Measurements from ENCODE around the gene EIF3M.

EIF3M gene

DNA sequence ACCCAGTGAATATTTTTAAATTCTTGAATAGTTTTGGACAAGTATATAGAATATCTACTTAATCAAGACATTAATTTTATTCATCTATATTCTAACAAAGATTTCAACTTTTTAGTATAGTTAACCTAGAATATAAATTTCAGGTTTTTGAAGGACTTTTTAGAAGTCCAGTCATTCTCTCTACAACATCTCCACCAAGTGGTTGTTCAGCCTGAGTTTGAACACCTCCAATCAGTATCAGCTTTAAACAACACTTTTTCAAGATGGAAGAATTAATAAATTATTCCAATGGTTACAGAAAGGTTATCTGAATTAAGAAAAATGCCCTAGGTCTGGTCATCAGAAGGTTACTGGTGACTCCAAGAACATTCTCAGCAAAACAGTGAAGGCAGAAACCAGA is 31.8 kb downstream of the EIF3M start:
- no peak for DNase-seq
- Mint-ChIP-seq H3K9me3 (peaks cover 10% of the 10 kb centered on the region), H3K27me3 (ENCODE audit: low read depth, poor library complexity) (peaks cover 3% of the 10 kb centered on the region), H3K27ac (no peak overlapping the region), H3K4me1 (peaks cover 27% of the 10 kb centered on the region), H3K36me3 (ENCODE audit: low read depth) (peaks cover 7% of the 10 kb centered on the region), H3K4me3 (no peak overlapping the region)
- TF ChIP-seq, protein P1, sequence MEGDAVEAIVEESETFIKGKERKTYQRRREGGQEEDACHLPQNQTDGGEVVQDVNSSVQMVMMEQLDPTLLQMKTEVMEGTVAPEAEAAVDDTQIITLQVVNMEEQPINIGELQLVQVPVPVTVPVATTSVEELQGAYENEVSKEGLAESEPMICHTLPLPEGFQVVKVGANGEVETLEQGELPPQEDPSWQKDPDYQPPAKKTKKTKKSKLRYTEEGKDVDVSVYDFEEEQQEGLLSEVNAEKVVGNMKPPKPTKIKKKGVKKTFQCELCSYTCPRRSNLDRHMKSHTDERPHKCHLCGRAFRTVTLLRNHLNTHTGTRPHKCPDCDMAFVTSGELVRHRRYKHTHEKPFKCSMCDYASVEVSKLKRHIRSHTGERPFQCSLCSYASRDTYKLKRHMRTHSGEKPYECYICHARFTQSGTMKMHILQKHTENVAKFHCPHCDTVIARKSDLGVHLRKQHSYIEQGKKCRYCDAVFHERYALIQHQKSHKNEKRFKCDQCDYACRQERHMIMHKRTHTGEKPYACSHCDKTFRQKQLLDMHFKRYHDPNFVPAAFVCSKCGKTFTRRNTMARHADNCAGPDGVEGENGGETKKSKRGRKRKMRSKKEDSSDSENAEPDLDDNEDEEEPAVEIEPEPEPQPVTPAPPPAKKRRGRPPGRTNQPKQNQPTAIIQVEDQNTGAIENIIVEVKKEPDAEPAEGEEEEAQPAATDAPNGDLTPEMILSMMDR (IDR thresholded peaks at IDR 0.05), result no peak

DNA sequence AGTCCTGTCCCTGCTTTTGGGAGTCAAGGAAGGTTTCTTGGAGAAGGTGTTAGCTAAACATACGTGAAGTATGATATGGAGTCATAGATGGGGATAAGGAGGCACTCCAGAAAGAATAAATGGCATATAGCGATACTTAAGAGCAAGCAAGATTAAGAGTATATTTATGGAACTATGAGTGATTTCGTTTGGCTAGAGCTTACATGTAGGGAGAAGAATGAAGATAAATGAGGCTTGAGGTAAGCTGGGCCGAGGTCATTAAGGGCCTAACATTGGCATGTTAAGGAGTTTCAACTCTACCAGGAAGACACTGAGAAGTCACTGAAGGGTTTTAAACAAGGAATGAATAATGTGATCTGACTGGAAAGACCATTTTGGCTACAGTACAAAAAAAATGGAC is 33.3 kb downstream of the EIF3M start:
- Mint-ChIP-seq H3K9me3 (peaks cover 14% of the 10 kb centered on the region), H3K27ac (no peak overlapping the region), H3K36me3 (ENCODE audit: low read depth) (no peaks in the 10 kb centered on the region)

DNA sequence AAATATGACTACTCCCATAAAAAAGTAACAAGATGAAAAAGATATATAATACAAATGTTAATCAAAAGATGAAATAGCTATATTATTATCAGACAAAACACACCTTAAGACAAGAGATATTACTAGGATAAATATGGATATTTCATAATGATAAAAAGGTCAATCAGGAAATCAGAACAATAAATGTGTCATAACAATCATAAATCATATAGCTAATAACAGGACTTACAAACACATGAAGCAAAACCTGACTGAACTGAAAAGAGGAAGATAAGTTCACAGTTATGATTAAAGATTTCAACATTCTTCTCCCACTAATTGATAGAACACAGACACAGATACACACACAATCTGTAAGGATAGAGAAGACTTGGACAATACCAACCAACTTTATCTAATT is 47.2 kb downstream of the EIF3M start:
- Mint-ChIP-seq H3K36me3 (ENCODE audit: low read depth) (no peaks in the 10 kb centered on the region), H3K4me3 (no peak overlapping the region), H3K27me3 (ENCODE audit: low read depth, poor library complexity) (peaks cover 10% of the 10 kb centered on the region), H3K27ac (no peak overlapping the region), H3K4me1 (no peaks in the 10 kb centered on the region), H3K9me3 (peaks cover 5% of the 10 kb centered on the region)
- TF ChIP-seq, protein P1 (IDR thresholded peaks at IDR 0.05), result no peak
- DNase-seq, result no peak

More for the DNA sequence above, 33.3 kb downstream of the EIF3M start:
- TF ChIP-seq, protein P1 (IDR thresholded peaks at IDR 0.05), result no peak
- Mint-ChIP-seq H3K27me3 (ENCODE audit: low read depth, poor library complexity) (peaks cover 3% of the 10 kb centered on the region), H3K4me1 (peaks cover 22% of the 10 kb centered on the region), H3K4me3 (no peak overlapping the region)
- no peak for DNase-seq

DNA sequence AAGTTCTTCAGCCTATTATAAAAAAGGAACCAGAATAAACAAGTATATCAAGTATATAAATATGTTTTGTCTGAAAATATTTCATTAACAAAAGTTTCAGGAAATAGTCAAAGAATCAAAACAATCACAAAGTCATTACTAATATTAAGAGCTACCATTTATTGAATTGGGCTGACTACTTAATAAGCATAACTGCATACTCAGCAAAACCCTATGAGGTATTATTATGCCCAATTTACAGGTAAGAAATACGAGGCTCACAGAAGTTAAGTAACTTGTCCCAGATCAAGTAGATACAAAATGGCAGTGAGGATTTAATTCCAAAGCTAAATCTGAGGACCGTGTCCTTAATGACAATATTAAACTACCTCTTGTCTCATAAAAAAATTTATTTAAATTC is 52.2 kb downstream of the EIF3M start:
- Mint-ChIP-seq H3K9me3 (no peaks in the 10 kb centered on the region), H3K36me3 (ENCODE audit: low read depth) (no peaks in the 10 kb centered on the region), H3K4me3 (no peak overlapping the region), H3K4me1 (no peaks in the 10 kb centered on the region), H3K27ac (no peak overlapping the region), H3K27me3 (ENCODE audit: low read depth, poor library complexity) (peaks cover 10% of the 10 kb centered on the region)
- DNase-seq, result no peak
- TF ChIP-seq, protein P1 (IDR thresholded peaks at IDR 0.05), result no peak

DNA sequence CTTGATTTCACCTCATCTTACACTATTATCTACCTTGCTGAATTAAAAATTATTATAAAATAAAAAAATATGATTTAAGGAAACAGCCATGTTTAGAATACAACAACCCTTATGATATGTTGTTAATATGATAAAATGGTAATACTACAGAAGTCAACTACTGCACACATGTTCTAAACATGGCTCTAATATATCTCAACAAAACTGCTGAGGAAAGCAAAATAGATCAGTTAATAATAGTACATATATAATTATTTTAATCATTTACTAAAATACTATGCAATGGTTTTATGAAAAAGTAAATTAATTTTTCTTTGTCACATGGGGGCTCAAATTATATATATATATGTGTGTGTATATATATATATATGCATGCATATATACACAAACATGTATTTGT is 57.7 kb downstream of the EIF3M start:
- no peak overlapping the region for H3K27ac Mint-ChIP-seq
- no peak overlapping the region for H3K4me3 Mint-ChIP-seq
- TF ChIP-seq, protein P1 (IDR thresholded peaks at IDR 0.05), result no peak
- no peaks in the 10 kb centered on the region for H3K36me3 Mint-ChIP-seq (ENCODE audit: low read depth)
- DNase-seq, result no peak
- H3K9me3 Mint-ChIP-seq, result no peaks in the 10 kb centered on the region
- peaks cover 4% of the 10 kb centered on the region for H3K27me3 Mint-ChIP-seq (ENCODE audit: low read depth, poor library complexity)
- H3K4me1 Mint-ChIP-seq, result no peaks in the 10 kb centered on the region

DNA sequence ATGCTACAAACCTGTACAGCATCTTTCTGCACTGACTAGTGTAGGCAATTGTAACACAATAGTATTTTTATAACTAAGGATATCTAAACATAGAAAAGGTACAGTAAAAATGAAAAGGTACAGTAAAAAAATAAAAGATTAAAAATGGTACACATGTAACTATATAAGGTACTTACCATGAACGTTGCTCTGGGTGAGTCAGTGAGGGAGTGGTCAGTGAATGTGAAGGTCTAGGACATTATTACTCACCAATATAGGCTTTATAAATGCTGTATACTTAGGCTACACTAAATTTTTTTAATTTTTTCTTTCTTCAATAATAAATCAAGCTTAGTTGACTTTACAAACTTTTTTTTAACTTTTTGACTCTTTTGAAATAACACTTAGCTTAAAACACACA is 59.9 kb downstream of the EIF3M start:
- Mint-ChIP-seq H3K4me3 (no peak overlapping the region), H3K4me1 (no peaks in the 10 kb centered on the region), H3K36me3 (ENCODE audit: low read depth) (no peaks in the 10 kb centered on the region), H3K27me3 (ENCODE audit: low read depth, poor library complexity) (peaks cover 3% of the 10 kb centered on the region), H3K27ac (no peak overlapping the region), H3K9me3 (no peaks in the 10 kb centered on the region)
- TF ChIP-seq, protein P1 (IDR thresholded peaks at IDR 0.05), result no peak
- no peak for DNase-seq
